Stomach (tissue), 9 donors: Measurements from ENCODE around the gene ZNF747. TPM values are rescaled to one million over a fixed set of nuclear protein-coding genes. Genes with fewer than 3 reads are reported as not detected.

Source experiments
- DNase-seq, 2 donors: peaks; one replicate each; pipeline versions ENCODE4 v3.0.0 to v3.0.0-alpha.2; 2013 to 2019
- H3K27ac ChIP-seq, 5 donors: fragments of 200-600 bp in 4 of 5; sonication (generic) in 4 of 5; one replicate each; pipeline ENCODE4 v1.5.1; 2013 to 2019; ENCODE audit warnings: mild to moderate bottlenecking in 1 of 5, moderate library complexity in 1 of 5
- H3K27me3 ChIP-seq, 3 donors: fragments of 200-600 bp; sonication (generic); one replicate each; pipeline ENCODE4 v1.5.1; 2017 to 2019; ENCODE audit warnings: mixed run types in 1 of 3
- H3K36me3 ChIP-seq, 4 donors: fragments of 200-600 bp; sonication (generic); 1 replicate in 3 of 4; 2 replicates in 1 of 4; pipeline ENCODE4 v1.5.1; 2016 to 2019
- H3K4me1 ChIP-seq, 4 donors: fragments of 200-600 bp; sonication (generic); one replicate each; pipeline ENCODE4 v1.5.1; 2016 to 2019
- H3K4me3 ChIP-seq, 4 donors: fragments of 200-600 bp; sonication (generic) in 3 of 4; one replicate each; pipeline ENCODE4 v1.5.1; 2016 to 2019; ENCODE audit warnings: mild to moderate bottlenecking in 1 of 4
- H3K9me3 ChIP-seq, 4 donors: fragments of 200-600 bp; sonication (generic); one replicate each; pipeline ENCODE4 v1.5.1; 2016 to 2019
- CTCF ChIP-seq, 7 experiments: fragments of 450-650 bp in 4 of 7; fragments of 200-600 bp in 3 of 7; sonication (generic) in 3 of 7; IDR thresholded peaks; one replicate each; pipeline ENCODE4 v1.5.1; 2016 to 2019; ENCODE audit warnings: antibody characterized with exemption in 7 of 7, control low read depth in 2 of 7, mild to moderate bottlenecking in 1 of 7
- EP300 ChIP-seq: sonication (generic); formaldehyde crosslinking; IDR thresholded peaks from one replicate; pipeline ENCODE4 v1.6.1; 2017; ENCODE audit warnings: antibody characterized with exemption
- POLR2A ChIP-seq, 4 donors: fragments of 450-650 bp; IDR thresholded peaks; one replicate each; pipeline ENCODE4 v1.6.1; 2016; ENCODE audit warnings: antibody characterized with exemption in 4 of 4, control low read depth in 2 of 4, mild to moderate bottlenecking in 1 of 4, moderate library complexity in 1 of 4
- POLR2AphosphoS5 ChIP-seq, 3 donors: sonication (generic); formaldehyde crosslinking; IDR thresholded peaks; one replicate each; pipeline ENCODE4 v1.6.1; 2016; ENCODE audit warnings: antibody characterized with exemption in 3 of 3
- WGBS, 5 donors: extraction: QIAGEN DNeasy Blood & Tissue Kit in 3 of 5; methylation state at CpG; one replicate each; pipeline versions ENCODE4 v1.1.5 to v1.1.7; 2013 to 2018; 5-methylcytosine and 5-hydroxymethylcytosine counted together
- intact Hi-C: fragments of 100-400 bp; cut with DNase I; formaldehyde crosslinking; loops from one replicate; pipeline ENCODE4 v1.15.1; 2023; ENCODE audit warnings: low total_unique reads
- polyA plus RNA-seq, 3 donors: library from polyadenylated mRNA; stranded (reverse); fragments of 200-250 nt; gene quantifications; one replicate each; pipeline ENCODE4 v1.2.3, GENCODE V29; 2013
- small RNA-seq, 4 donors: library from RNA; depleted of rRNA; stranded (forward); fragments of <200 nt; gene quantifications; one replicate each; pipeline ENCODE3, GENCODE V24; 2016
- total RNA-seq, 5 donors: library from RNA; depleted of rRNA; stranded (reverse); fragments of >200 nt; gene quantifications; one replicate each; pipeline versions ENCODE4 v1.1.0 to v1.2.3, GENCODE V29; 2014 to 2016
- donor health status: healthy with polysubstance abuse.
- donor health status: Bipolar disorder and iron deficiency.
- donor health status: healthy.

The ZNF747 gene
- total and polyA plus RNA-seq, 8 donors, result 6.2 to 18.7 (median 10.8) TPM

- Histone ChIP-seq H3K36me3 (peaks cover 0 to 15% (median 0%) of the 10 kb centered on the region in 4 donors), H3K4me3 (no peak overlapping the region), H3K27ac (no peak overlapping the region), H3K9me3 (no peaks in the 10 kb centered on the region), H3K4me1 (peaks cover 0 to 8% (median 6%) of the 10 kb centered on the region in 4 donors), H3K27me3 (no peaks in the 10 kb centered on the region)
- DNase-seq, result no peak
- intact Hi-C loops, result no loop called here
- 88 to 95% (median 92%) methylated on average over 7 of the region's 7 CpGs for WGBS, 5 donors
- TF ChIP-seq CTCF (IDR thresholded peaks at IDR 0.05) (no peak), POLR2AphosphoS5 (IDR thresholded peaks at IDR 0.05) (no peak), EP300 (no peak), POLR2A (IDR thresholded peaks at IDR 0.05) (no peak)
Observed at GRCh38 chr16:30485818-30486436, 48.7 kb downstream of the ZNF747 start.

DNA sequence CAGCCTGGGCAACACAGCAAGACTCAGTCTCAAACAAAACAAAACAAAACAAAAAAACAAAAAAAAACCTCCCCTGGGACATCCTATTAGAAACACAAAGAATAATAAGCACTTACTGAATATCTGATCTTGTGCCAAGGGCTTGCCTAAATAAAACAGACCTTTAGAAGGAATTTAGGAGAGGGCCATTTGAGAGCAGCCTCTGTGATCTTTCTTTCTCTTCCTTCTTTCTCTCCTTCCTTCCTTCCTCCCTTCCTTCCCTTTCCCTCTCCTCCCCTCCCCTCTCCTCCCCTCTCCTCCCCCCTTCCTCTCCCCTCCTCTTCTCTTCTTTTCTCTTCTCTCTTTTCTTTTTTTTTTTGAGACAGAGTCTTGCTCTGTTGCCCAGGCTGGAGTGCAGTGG is 49.8 kb downstream of the ZNF747 start:
- no peaks in the 10 kb centered on the region for H3K9me3 ChIP-seq
- no peak for TF ChIP-seq CTCF (IDR thresholded peaks at IDR 0.05)
- no peak for TF ChIP-seq EP300
- no peak for TF ChIP-seq POLR2AphosphoS5 (IDR thresholded peaks at IDR 0.05)
- TF ChIP-seq POLR2A (IDR thresholded peaks at IDR 0.05), result no peak

DNA sequence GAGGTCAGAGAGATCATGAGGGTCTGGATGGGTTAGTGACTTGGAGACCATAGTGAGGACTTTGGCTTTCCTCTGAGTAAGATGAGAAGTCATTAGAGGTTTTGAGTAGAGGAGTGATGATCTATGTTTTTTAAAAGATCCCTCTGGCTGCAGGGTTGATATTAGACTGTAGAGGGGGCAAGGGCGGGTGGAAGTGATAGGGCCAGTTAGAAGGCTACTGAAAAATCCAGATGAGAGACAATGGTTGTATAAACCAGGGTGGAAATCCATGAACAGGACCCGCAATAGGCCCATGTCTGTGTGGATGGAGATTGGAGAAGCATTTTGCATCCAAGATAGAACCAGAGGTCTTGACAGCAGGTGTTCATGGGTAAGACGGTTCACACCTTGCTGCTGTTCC is 52.3 kb downstream of the ZNF747 start:
- Histone ChIP-seq H3K27me3 (no peaks in the 10 kb centered on the region), H3K27ac (no peak overlapping the region), H3K4me1 (no peaks in the 10 kb centered on the region), H3K9me3 (no peaks in the 10 kb centered on the region), H3K36me3 (peaks cover 0 to under 1% (median 0%) of the 10 kb centered on the region in 4 donors), H3K4me3 (no peak overlapping the region)
- 81 to 96% (median 92%) methylated on average over 3 of the region's 3 CpGs for WGBS, 5 donors
- TF ChIP-seq CTCF (IDR thresholded peaks at IDR 0.05) (no peak), EP300 (no peak), POLR2A (IDR thresholded peaks at IDR 0.05) (no peak), POLR2AphosphoS5 (IDR thresholded peaks at IDR 0.05) (no peak)
- no peak for DNase-seq
- intact Hi-C loops, result no loop called here

More for the DNA sequence above, 49.8 kb downstream of the ZNF747 start:
- peaks cover 0 to 15% (median 0%) of the 10 kb centered on the region in 4 donors for H3K36me3 ChIP-seq
- H3K4me3 ChIP-seq, result no peak overlapping the region
- H3K4me1 ChIP-seq, result peaks cover 0 to 8% (median 6%) of the 10 kb centered on the region in 4 donors
- intact Hi-C loops, result no loop called here
- H3K27me3 ChIP-seq, result no peaks in the 10 kb centered on the region
- no peak overlapping the region for H3K27ac ChIP-seq
- no peak for DNase-seq

DNA sequence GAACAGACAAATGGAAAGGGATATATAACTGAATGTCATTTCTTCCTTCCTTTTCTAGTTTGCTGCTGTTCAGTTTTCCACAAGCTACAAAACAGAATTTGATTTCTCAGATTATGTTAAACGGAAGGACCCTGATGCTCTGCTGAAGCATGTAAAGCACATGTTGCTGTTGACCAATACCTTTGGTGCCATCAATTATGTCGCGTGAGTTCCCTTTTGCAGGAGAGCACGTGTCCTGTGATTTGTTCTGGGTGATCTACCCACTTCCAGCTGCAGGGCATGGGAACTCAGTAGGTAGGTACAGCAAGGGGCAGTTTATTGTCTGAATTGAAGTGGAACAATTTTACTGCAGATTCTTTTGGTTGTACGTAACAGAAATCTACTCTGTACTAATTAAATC is 53.3 kb downstream of the ZNF747 start:
- intact Hi-C loops, result no loop called here
- DNase-seq, result no peak

More for the DNA sequence above, 53.3 kb downstream of the ZNF747 start:
- H3K27me3 ChIP-seq, result no peaks in the 10 kb centered on the region
- no peaks in the 10 kb centered on the region for H3K9me3 ChIP-seq
- no peak for TF ChIP-seq CTCF (IDR thresholded peaks at IDR 0.05)
- TF ChIP-seq EP300, result no peak
- TF ChIP-seq POLR2A (IDR thresholded peaks at IDR 0.05), result no peak
- TF ChIP-seq POLR2AphosphoS5 (IDR thresholded peaks at IDR 0.05), result no peak
- H3K4me1 ChIP-seq, result no peaks in the 10 kb centered on the region
- no peak overlapping the region for H3K4me3 ChIP-seq
- H3K36me3 ChIP-seq, result no peaks in the 10 kb centered on the region
- no peak overlapping the region for H3K27ac ChIP-seq
- WGBS, 5 donors, result 83 to 91% (median 87%) methylated on average over 5 of the region's 5 CpGs

Small RNAs within 50 kb of the gene (small RNA-seq; reads per million reads assigned to genes)
- 0 reads per million in 4 donors for gene MIR4518
- 0 reads per million in 4 donors for gene RNU7-61P

Other genes starting within 250 kb of the ZNF747 start
- 10 to 100 TPM in 4 of 5 donors, 1 to 10 TPM in 1; 8.8 to 30.8 (median 18.3) TPM for gene CD2BP2, start 179.6 kb downstream of the ZNF747 start, total RNA-seq
- 10 to 100 TPM; 37.1 to 45.2 (median 41.4) TPM for gene CD2BP2, start 179.6 kb downstream of the ZNF747 start, polyA plus RNA-seq
- gene TBC1D10B, start 164.4 kb downstream of the ZNF747 start, total RNA-seq, result 10 to 100 TPM; 25.1 to 89.2 (median 33.2) TPM
- gene TBC1D10B, start 164.4 kb downstream of the ZNF747 start, polyA plus RNA-seq, result 10 to 100 TPM; 20.5 to 25.0 (median 22.0) TPM
- not detected for gene MYL11, start 160.1 kb downstream of the ZNF747 start, total RNA-seq
- gene MYL11, start 160.1 kb downstream of the ZNF747 start, polyA plus RNA-seq, result 1 to 10 TPM in 2 of 3 donors, not detected in 1; 1.6 to 4.7 TPM
- gene SEPTIN1, start 152.3 kb downstream of the ZNF747 start, total RNA-seq, result 1 to 10 TPM in 3 of 5 donors, under 1 TPM in 1, not detected in 1; 0.72 to 6.2 (median 3.9) TPM
- gene SEPTIN1, start 152.3 kb downstream of the ZNF747 start, polyA plus RNA-seq, result 10 to 100 TPM in 1 of 3 donors, 1 to 10 TPM in 2; 5.2 to 10.5 (median 7.0) TPM
- gene ZNF48, start 139.4 kb downstream of the ZNF747 start, total RNA-seq, result 10 to 100 TPM in 1 of 5 donors, 1 to 10 TPM in 4; 4.0 to 33.6 (median 5.4) TPM
- gene ZNF48, start 139.4 kb downstream of the ZNF747 start, polyA plus RNA-seq, result 1 to 10 TPM; 3.9 to 5.5 (median 4.6) TPM
- gene ZNF771, start 127.3 kb downstream of the ZNF747 start, total RNA-seq, result 10 to 100 TPM in 2 of 5 donors, 1 to 10 TPM in 3; 1.2 to 28.7 (median 6.7) TPM
- gene ZNF771, start 127.3 kb downstream of the ZNF747 start, polyA plus RNA-seq, result 10 to 100 TPM in 1 of 3 donors, 1 to 10 TPM in 2; 3.4 to 11.0 (median 6.5) TPM
- 10 to 100 TPM in 4 of 5 donors, not detected in 1; 15.5 to 47.8 (median 27.1) TPM for gene DCTPP1, start 104.8 kb downstream of the ZNF747 start, total RNA-seq
- 10 to 100 TPM; 28.0 to 50.2 (median 50.1) TPM for gene DCTPP1, start 104.8 kb downstream of the ZNF747 start, polyA plus RNA-seq
- gene SEPHS2, start 89.0 kb downstream of the ZNF747 start, total RNA-seq, result 100 to 1,000 TPM in 1 of 5 donors, 10 to 100 TPM in 4; 30.7 to 167 (median 41.4) TPM
- gene SEPHS2, start 89.0 kb downstream of the ZNF747 start, polyA plus RNA-seq, result 10 to 100 TPM; 36.8 to 66.1 (median 61.1) TPM
- gene ITGAL, start 62.1 kb downstream of the ZNF747 start, total RNA-seq, result 100 to 1,000 TPM in 1 of 5 donors, 10 to 100 TPM in 2, 1 to 10 TPM in 2; 5.8 to 256 (median 11.3) TPM
- 1 to 10 TPM; 1.2 to 4.3 (median 1.2) TPM for gene ITGAL, start 62.1 kb downstream of the ZNF747 start, polyA plus RNA-seq
- gene ZNF768, start 8.3 kb downstream of the ZNF747 start, total RNA-seq, result 10 to 100 TPM; 11.9 to 75.0 (median 30.0) TPM
- 10 to 100 TPM; 27.0 to 33.2 (median 32.7) TPM for gene ZNF768, start 8.3 kb downstream of the ZNF747 start, polyA plus RNA-seq
- gene ZNF764, start 23.5 kb upstream of the ZNF747 start, total RNA-seq, result 100 to 1,000 TPM in 1 of 5 donors, 10 to 100 TPM in 3, 1 to 10 TPM in 1; 3.5 to 107 (median 13.4) TPM
- 1 to 10 TPM; 3.9 to 7.8 (median 6.8) TPM for gene ZNF764, start 23.5 kb upstream of the ZNF747 start, polyA plus RNA-seq
- gene ZNF688, start 36.9 kb upstream of the ZNF747 start, total RNA-seq, result 100 to 1,000 TPM in 1 of 5 donors, 10 to 100 TPM in 3, 1 to 10 TPM in 1; 9.4 to 123 (median 18.3) TPM
- 10 to 100 TPM; 25.2 to 26.1 (median 25.3) TPM for gene ZNF688, start 36.9 kb upstream of the ZNF747 start, polyA plus RNA-seq
- gene ZNF785, start 50.8 kb upstream of the ZNF747 start, total RNA-seq, result 10 to 100 TPM in 3 of 5 donors, 1 to 10 TPM in 2; 7.8 to 49.0 (median 10.3) TPM
- 1 to 10 TPM; 3.8 to 5.4 (median 4.6) TPM for gene ZNF785, start 50.8 kb upstream of the ZNF747 start, polyA plus RNA-seq
- 10 to 100 TPM in 2 of 5 donors, 1 to 10 TPM in 2, under 1 TPM in 1; 0.58 to 86.4 (median 7.1) TPM for gene ZNF689, start 75.5 kb upstream of the ZNF747 start, total RNA-seq
- gene ZNF689, start 75.5 kb upstream of the ZNF747 start, polyA plus RNA-seq, result 1 to 10 TPM; 2.0 to 4.4 (median 3.1) TPM
- gene PRR14, start 116.1 kb upstream of the ZNF747 start, total RNA-seq, result 100 to 1,000 TPM in 2 of 5 donors, 10 to 100 TPM in 2, 1 to 10 TPM in 1; 9.0 to 123 (median 93.9) TPM
- gene PRR14, start 116.1 kb upstream of the ZNF747 start, polyA plus RNA-seq, result 10 to 100 TPM; 69.8 to 79.7 (median 79.6) TPM
- 100 to 1,000 TPM in 1 of 5 donors, 10 to 100 TPM in 4; 20.4 to 185 (median 28.6) TPM for gene FBRS, start 123.6 kb upstream of the ZNF747 start, total RNA-seq
- 10 to 100 TPM; 19.7 to 35.9 (median 24.0) TPM for gene FBRS, start 123.6 kb upstream of the ZNF747 start, polyA plus RNA-seq
- 10 to 100 TPM; 23.3 to 70.1 (median 56.8) TPM for gene SRCAP, start 164.3 kb upstream of the ZNF747 start, total RNA-seq
- 10 to 100 TPM in 1 of 3 donors, 1 to 10 TPM in 2; 1.2 to 12.1 (median 4.4) TPM for gene SRCAP, start 164.3 kb upstream of the ZNF747 start, polyA plus RNA-seq
- 100 to 1,000 TPM in 1 of 5 donors, 10 to 100 TPM in 4; 18.2 to 104 (median 28.0) TPM for gene PHKG2, start 213.6 kb upstream of the ZNF747 start, total RNA-seq
- gene PHKG2, start 213.6 kb upstream of the ZNF747 start, polyA plus RNA-seq, result 10 to 100 TPM; 29.3 to 41.5 (median 35.6) TPM
- gene CFAP119, start 227.2 kb upstream of the ZNF747 start, total RNA-seq, result 10 to 100 TPM in 2 of 5 donors, 1 to 10 TPM in 1, not detected in 2; 2.0 to 71.2 (median 13.9) TPM
- gene CFAP119, start 227.2 kb upstream of the ZNF747 start, polyA plus RNA-seq, result 10 to 100 TPM in 1 of 3 donors, 1 to 10 TPM in 2; 8.9 to 11.4 (median 9.4) TPM
- gene RNF40, start 227.5 kb upstream of the ZNF747 start, total RNA-seq, result 100 to 1,000 TPM in 1 of 5 donors, 10 to 100 TPM in 4; 17.5 to 155 (median 55.1) TPM
- 10 to 100 TPM; 43.7 to 57.0 (median 53.9) TPM for gene RNF40, start 227.5 kb upstream of the ZNF747 start, polyA plus RNA-seq